ENCODE measurements around the gene SOX13. TPM values are rescaled to one million over a fixed set of nuclear protein-coding genes. Genes with fewer than 3 reads are reported as not detected.

SOX13 gene
- total RNA-seq, 1 donor from 2014 or later = not detected

DNA sequence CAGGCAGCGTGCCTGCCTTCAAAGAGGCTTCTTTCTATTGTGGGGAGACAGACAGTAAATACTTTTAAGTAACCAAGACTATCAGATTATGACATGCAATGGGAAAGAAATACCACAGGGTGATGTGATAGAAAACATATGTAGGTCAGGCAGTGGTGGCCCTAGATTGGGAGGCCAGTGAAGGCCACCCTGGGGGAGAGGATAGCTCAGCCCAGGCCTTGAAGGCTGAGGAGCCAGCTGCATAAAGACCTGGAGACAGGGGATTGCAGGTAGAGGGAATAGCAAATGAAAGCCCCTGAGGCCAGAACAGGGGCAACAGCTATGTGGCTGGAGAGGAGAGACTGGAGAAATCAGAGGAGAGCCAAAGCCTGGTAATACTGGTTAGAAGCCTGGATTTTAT, 4.0 kb downstream of the SOX13 start:
- Mint-ChIP-seq H3K9me3 (no peaks in the 10 kb centered on the region), H3K27ac (no peak overlapping the region), H3K4me3 (no peak overlapping the region), H3K4me1 (peaks cover 22% of the 10 kb centered on the region), H3K36me3 (ENCODE audit: low read depth) (no peaks in the 10 kb centered on the region), H3K27me3 (peaks cover 43% of the 10 kb centered on the region)
- DNase-seq (no peak), ATAC-seq (ENCODE audit: low read depth) (no peak)
- intact Hi-C loops (cut with micrococcal nuclease) = no loop called here
- CTCF ChIA-PET = no interaction called here
- POLR2A ChIA-PET = no interaction called here
- TF ChIP-seq, protein P1, sequence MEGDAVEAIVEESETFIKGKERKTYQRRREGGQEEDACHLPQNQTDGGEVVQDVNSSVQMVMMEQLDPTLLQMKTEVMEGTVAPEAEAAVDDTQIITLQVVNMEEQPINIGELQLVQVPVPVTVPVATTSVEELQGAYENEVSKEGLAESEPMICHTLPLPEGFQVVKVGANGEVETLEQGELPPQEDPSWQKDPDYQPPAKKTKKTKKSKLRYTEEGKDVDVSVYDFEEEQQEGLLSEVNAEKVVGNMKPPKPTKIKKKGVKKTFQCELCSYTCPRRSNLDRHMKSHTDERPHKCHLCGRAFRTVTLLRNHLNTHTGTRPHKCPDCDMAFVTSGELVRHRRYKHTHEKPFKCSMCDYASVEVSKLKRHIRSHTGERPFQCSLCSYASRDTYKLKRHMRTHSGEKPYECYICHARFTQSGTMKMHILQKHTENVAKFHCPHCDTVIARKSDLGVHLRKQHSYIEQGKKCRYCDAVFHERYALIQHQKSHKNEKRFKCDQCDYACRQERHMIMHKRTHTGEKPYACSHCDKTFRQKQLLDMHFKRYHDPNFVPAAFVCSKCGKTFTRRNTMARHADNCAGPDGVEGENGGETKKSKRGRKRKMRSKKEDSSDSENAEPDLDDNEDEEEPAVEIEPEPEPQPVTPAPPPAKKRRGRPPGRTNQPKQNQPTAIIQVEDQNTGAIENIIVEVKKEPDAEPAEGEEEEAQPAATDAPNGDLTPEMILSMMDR (IDR thresholded peaks at IDR 0.05) = no peak

DNA sequence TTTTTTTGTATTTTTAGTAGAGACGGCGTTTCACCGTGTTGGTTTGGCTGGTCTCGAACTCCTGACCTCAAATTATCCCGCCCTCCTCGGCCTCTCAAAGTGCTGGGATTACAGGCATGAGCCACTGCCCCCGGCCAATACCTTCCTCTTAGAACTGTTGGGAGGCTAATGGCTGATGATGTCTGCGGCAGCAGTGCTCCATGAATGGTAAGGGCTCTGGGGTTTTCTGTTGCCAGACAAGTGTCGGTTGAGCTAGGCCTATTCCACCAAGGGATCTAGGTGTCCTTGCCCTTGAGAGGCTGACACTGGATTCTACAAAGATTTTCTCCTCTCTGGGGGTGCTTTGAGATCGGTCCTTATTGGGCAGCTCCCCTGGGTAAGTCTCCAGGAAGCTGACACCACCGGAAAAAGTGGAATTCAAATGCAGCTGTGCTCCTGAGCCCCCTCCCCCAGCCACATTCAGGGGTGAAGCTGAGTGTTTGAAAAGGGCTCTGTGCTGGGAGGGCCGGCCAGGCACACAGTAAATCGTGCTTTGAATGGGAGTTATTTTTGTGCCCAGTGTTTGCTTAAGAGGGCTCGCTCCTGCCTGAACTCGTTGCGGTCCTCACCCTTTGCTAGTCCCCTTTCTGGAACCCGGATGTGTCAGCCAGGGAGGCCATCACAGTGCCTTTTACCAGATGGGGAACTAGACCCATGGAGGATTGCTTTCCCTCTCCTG, 5.2 kb downstream of the SOX13 start:
- Mint-ChIP-seq H3K36me3 (ENCODE audit: low read depth) (no peaks in the 10 kb centered on the region), H3K27ac (no peak overlapping the region), H3K4me3 (no peak overlapping the region), H3K9me3 (no peaks in the 10 kb centered on the region), H3K27me3 (peaks cover 42% of the 10 kb centered on the region), H3K4me1 (peaks cover 18% of the 10 kb centered on the region)
- ATAC-seq (ENCODE audit: low read depth) (no peak), DNase-seq (no peak)
- CTCF ChIA-PET = no interaction called here
- intact Hi-C loops (cut with micrococcal nuclease) = no loop called here
- TF ChIP-seq, protein P1 (IDR thresholded peaks at IDR 0.05) = no peak
- POLR2A ChIA-PET = no interaction called here

DNA sequence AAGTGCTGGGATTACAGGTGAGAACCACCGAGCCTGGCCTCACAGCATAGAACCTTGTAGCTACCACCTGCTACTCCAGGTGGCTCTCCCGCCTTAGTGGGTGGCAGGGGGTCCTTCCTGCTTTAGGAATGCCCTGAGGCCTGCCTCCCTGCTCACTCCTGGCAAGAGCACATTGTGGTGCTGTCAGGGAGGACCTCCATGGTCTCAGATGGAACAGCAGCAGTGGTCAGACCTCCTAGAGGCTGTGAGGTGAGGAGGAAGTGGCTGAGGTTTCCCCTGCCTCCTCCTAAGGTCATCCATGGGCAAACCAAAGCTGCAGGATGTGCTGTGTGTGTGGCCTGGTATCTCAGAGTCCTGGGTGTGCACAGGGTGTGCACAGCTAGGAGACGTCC, 6.7 kb downstream of the SOX13 start:
- H3K4me1 Mint-ChIP-seq = peaks cover 8% of the 10 kb centered on the region
- intact Hi-C loops (cut with micrococcal nuclease) = no loop called here
- TF ChIP-seq, protein P1 (IDR thresholded peaks at IDR 0.05) = no peak
- DNase-seq (no peak), ATAC-seq (ENCODE audit: low read depth) (no peak)
- H3K27ac Mint-ChIP-seq = no peak overlapping the region
- ChIA-PET CTCF (no interaction called here), POLR2A (no interaction called here)
- H3K36me3 Mint-ChIP-seq (ENCODE audit: low read depth) = no peaks in the 10 kb centered on the region
- no peak overlapping the region for H3K4me3 Mint-ChIP-seq
- no peaks in the 10 kb centered on the region for H3K9me3 Mint-ChIP-seq
- peaks cover 38% of the 10 kb centered on the region for H3K27me3 Mint-ChIP-seq

DNA sequence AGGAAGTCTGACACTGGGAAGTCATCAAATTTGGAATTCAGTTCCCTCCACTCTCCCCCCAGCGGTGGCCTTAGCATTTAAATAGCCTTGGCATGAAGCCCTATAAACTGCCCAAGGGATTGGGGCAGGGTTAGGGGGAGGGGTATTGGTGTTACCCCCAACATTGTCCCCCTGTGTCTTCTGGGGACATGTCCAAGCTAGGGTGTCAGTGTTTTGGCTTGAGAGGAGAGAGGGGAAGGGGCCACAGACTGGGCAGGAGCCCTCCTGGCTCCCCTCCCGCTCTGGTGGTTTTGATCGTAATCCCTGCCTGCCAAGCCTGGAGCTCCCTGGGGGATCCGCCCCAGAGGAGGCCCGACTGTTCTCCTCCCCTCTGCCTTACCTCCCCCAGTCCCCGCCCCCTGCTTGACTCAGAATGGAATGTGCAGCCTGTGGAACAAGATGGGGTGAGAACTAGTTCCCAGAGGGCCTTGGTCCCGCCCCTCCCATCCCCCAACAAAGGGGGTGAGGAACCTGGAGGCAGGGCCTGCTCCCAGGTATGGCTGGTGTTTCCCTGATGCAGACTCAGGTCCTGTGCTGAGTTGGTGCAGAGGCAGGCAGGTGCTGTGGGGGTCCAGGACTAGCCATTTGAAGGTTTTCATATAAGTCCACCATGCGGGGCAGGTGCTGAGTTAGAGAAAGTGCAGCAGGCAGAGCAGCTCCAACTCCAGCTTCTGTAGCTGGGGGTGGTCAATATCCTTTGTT, 7.4 kb downstream of the SOX13 start:
- no peaks in the 10 kb centered on the region for H3K36me3 Mint-ChIP-seq (ENCODE audit: low read depth)
- POLR2A ChIA-PET = interaction anchor here (0.6 kb wide), 1 partner anchor 454 kb away, joined by 3 read pairs; the partner anchor contains the start of gene ATP2B4
- H3K9me3 Mint-ChIP-seq = no peaks in the 10 kb centered on the region
- intact Hi-C loops (cut with micrococcal nuclease) = no loop called here
- ATAC-seq (ENCODE audit: low read depth) (no peak), DNase-seq (no peak)
- no peak overlapping the region for H3K4me3 Mint-ChIP-seq
- TF ChIP-seq, protein P1 (IDR thresholded peaks at IDR 0.05) = no peak
- H3K27ac Mint-ChIP-seq = no peak overlapping the region
- peaks cover 31% of the 10 kb centered on the region for H3K27me3 Mint-ChIP-seq
- CTCF ChIA-PET = no interaction called here
- peaks cover 1% of the 10 kb centered on the region for H3K4me1 Mint-ChIP-seq

DNA sequence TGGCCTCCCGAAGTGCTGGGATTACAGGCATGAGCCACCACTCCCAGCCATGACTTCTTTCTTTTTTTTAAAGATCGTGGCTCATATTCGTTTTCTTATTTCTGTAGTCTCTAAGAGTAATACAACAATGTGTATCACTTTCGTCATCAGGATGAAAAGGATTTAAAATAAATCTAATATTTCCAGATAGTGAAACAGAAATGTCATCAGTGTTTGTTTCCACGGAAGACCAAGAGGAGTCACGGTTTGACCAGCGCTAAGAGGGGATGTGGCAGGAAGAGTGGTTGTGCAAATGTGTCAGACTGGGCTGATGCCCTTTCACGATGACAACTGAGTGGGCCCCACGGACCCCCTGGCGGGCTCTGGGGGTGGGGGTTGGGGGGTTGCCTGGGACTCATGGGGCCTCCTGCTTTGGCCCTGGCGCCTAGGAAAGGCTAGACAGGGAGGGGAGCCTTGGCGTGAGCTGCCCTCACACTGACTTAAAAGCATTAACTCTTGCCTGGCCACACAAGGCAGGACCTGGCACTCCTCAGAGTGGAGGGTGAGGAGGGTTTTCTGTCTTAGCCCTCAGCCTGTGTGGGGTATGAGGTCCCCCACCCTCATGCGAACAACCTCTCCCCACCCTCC, 8.4 kb downstream of the SOX13 start:
- Mint-ChIP-seq H3K27ac (no peak overlapping the region), H3K4me1 (no peaks in the 10 kb centered on the region), H3K27me3 (peaks cover 24% of the 10 kb centered on the region), H3K4me3 (no peak overlapping the region), H3K9me3 (no peaks in the 10 kb centered on the region), H3K36me3 (ENCODE audit: low read depth) (no peaks in the 10 kb centered on the region)
- DNase-seq = no peak
- no peak for ATAC-seq (ENCODE audit: low read depth)
- intact Hi-C loops (cut with micrococcal nuclease) = no loop called here
- ChIA-PET POLR2A (no interaction called here), CTCF (no interaction called here)
- TF ChIP-seq, protein P1 (IDR thresholded peaks at IDR 0.05) = no peak

All from activated B cell treated with CpG ODN at 0.5 μM for 24 hours (primary cell).